Ramos (cell line): ENCODE data around the gene STX10.
"Not testable (repeated sequence)": the region's sequence is repeated elsewhere in the genome, so short reads cannot be mapped to it uniquely, and the experiment has no call there.

Experiments used
- in situ Hi-C: fragments of 300-500 bp; cut with MboI; formaldehyde crosslinking; loops from one replicate; pipeline ENCODE4 v1.14.3; 2022; ENCODE audit warnings: low sequenced_read_pairs; ENCODE audit not compliant: unreplicated experiment

Gene STX10, protein sequence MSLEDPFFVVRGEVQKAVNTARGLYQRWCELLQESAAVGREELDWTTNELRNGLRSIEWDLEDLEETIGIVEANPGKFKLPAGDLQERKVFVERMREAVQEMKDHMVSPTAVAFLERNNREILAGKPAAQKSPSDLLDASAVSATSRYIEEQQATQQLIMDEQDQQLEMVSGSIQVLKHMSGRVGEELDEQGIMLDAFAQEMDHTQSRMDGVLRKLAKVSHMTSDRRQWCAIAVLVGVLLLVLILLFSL

DNA sequence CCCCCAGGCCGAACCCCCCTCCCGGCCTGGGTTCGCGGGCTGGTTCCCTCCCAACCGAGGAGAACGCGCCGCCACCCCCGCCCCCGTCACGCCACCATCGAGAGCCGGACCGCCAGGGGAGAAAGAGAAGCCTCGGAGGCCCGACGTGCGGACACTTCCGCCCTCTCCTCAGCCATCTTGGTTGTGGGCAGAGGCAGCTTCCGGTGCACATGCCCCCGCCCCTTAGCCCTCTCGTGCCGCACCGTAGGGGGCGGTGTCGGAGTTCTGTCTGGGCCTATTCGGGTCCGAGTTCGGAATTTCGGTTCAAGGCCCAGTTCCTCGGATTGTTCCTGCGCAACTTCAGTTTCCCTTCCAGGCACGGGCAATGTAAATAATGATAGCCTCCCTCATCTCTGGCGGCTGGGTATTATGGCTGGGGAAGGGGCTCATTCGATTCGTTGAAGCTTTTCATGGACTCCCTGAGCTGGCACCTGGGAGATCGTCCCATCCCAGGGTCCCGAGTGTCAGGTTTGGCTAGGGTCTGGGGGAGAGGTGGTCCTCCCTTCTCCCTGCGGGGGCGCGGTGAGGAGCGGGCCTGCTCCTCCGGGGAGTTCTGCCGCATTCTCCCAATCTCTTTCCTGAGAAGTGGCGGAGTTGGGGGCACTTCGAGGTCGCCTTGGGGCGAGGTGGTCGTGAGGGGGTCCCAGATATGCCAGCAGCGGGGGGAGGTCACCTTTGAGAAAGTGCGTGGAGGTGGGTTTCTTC lies at the start of gene STX10, which contains the start of gene IER2:
Gene STX10 (minus strand): TSS at position 189 of the 744 bp plus-strand sequence. CDS start 202 bp downstream, outside the sequence.
Gene IER2 (plus strand): TSS at position 225 of the 744 bp plus-strand sequence. CDS start 2,776 bp downstream, outside the sequence.
- in situ Hi-C loops = loop anchor here (5.0 kb wide), 1 partner anchor 43 kb away; no protein-coding TSS in a partner anchor

DNA sequence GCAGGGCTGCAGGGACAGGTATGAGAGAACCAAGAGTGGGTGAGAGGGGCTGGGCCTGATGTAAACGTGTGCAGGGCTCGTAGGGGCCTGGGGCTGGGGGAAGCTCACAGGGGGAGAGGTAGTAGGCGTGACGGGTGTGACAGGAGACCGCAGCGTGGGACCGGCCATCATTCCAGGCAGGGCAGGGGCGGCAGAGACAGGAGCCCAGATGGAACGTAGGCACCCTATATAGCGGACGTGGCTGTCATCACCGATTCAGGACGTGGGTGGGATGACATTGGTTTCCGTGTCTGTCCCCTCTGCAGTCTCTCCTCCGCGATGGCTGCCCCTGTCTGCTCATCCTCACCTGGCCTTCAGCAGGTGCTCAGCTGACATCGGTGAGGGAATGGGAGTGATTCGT lies 48.5 kb upstream of the STX10 start:
- in situ Hi-C loops = no loop called here

DNA sequence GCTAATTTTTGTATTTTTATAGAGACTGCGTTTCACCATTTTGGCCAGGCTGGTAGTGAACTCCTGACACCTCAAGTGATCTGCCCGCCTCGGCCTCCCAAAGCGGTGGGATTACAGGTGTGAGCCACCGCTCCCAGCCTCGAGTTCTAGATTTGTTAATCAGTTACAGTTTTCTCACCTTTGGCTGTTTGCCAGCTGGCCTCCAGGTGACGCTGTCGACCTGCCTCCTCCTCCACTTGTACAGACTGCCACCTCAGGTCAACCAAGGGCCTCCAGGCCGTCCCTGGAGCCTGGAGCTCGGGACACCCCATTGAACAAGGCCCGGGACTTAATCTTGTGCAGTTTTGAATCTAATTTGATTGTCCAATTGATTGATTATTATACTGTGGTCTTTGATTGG lies 45.5 kb upstream of the STX10 start:
- in situ Hi-C loops = no loop called here

DNA sequence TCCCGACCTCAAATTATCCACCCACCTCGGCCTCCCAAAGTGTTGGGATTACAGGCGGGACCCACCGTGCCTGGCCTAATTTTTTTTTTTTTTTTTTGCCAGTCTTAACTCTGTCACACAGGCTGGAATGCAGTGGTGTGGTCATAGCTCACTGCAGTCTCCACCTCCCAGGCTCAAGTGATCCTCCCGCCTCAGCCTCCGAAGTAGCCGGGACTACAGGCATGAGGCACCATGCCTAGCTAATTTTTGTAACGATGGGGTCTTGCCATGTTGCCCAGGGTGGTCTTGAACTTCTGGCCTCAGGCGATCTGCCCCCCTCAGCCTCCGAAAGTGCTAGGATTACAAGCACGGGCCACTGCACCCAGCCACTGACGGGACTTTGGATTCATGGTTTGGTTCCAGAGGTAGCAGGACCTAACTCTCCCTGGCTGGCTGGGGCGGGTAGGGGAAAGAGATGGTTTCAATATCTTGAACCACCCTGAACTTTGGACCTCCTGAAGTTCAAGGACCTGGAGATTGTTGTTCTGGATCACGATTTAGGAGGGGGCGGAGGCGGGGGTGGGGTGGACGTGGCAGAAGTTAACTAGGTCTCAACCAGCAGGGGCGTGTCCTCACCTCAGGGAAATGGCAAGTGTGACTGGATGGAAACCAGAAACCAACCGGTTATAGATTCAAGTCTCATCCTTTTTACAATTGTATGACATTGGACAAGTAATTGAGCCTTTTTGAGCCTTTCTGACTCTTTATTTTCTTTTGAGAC lies 40.8 kb upstream of the STX10 start:
- in situ Hi-C loops = no loop called here

DNA sequence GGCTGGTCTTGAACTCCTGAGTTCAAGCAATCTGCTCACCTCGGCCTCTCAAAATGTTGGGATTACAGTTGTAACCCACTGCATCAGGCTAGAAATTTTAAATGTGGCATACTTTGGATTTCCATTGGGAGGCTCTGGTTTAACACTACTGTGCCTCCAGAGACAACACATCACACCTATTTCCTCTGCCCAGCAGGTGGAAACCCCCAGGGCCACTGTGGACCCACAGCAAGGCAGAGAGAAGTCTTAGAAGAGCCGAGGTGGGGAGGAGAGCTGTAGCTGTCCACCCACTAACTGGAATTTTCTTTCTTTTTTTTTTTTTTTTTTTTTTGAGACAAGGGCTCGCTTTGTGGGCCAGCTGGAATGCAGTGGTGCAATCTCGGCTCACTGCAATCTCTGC lies 39.4 kb upstream of the STX10 start:
- in situ Hi-C loops = no loop called here

DNA sequence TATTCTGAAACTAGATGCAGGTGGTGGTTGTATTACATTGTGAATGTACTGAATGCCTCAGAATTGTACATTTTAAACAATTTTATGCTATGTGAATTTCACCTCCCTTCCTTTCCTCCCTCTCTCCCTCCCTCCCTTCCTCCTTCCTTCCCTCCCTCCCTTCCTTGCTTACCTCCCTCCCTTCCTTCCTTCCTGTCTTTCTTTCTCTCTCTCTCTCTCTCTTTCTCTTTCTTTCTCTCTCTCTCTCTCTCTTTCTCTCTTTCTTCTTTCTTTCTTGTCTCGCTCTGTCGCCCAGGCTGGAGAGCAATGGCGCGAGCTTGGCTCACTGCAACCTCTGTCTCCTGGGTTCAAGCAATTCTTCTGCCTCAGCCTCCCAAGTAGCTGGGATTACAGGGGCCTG lies 37.2 kb upstream of the STX10 start:
- in situ Hi-C loops = no loop called here

DNA sequence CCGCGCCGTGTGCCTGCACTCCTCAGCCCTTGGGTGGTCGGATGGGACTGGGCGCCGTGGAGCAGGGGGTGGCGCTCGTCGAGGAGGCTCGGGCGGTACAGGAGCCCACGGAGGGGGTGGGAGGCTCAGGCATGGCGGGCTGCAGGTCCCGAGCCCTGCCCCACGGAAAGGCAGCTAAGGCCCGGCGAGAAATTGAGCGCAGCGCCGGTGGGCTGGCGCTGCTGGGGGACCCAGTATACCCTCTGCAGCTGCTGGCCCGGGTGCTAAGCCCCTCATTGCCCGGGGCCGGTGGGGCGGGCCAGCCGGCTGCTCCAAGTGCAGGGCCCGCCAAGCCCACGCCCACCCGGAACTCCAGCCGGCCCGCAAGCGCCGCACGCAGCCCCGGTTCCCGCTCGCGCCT lies 36.5 kb upstream of the STX10 start:
- in situ Hi-C loops = not testable (repeated sequence)

DNA sequence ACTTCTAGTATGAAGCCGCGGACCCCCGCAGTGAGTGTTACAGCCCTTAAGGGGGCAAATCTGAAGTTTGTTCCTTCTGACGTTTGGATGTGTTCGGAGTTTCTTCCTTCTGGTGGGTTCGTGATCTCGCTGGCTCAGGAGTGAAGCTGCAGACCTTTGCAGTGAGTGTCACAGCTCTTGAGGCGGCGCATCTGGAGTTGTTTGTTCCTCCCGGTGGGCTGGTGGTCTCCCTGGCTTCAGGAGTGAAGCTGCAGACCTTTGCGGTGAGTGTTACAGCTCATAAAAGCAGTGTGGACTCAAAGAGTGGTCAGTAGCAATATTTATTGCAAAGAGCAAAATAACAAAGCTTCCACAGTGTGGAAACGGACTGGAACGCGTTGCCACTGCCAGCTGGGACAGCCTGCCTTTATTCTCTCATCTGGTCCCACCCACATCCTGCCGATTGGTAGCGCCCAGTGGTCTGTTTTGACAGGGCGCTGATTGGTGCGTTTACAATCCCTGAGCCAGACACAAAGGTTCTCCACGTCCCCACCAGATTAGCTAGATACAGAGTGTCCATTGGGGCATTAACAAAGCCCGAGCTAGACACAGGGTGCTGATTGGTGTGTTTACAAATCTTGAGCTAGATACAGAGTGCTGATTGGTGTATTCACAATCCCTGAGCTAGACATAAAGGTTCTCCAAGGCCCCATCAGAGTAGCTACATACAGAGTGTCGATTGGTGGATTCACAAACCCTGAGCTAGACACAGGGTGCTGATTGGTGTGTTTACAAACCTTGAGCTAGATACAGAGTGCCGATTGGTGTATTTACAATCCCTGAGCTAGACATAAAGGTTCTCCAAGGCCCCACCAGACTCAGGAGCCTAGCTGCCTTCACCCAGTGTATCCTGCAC lies 35.8 kb upstream of the STX10 start:
- in situ Hi-C loops = not testable (repeated sequence)

DNA sequence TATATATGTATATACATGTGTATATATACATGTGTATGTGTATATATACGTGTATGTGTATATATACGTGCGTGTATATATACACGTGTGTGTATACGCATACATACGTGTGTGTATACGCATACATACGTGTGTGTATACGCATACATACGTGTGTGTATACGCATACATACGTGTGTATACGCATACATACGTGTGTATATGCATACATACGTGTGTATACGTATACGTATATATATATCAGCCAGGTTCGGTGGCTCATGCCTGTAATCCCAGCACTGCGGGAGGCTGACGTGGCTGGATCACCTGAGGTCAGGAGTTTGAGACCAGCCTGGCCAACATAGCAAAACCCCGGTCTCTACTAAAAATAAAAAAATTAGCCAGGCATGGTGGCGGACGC lies 34.8 kb upstream of the STX10 start:
- in situ Hi-C loops = not testable (repeated sequence)

DNA sequence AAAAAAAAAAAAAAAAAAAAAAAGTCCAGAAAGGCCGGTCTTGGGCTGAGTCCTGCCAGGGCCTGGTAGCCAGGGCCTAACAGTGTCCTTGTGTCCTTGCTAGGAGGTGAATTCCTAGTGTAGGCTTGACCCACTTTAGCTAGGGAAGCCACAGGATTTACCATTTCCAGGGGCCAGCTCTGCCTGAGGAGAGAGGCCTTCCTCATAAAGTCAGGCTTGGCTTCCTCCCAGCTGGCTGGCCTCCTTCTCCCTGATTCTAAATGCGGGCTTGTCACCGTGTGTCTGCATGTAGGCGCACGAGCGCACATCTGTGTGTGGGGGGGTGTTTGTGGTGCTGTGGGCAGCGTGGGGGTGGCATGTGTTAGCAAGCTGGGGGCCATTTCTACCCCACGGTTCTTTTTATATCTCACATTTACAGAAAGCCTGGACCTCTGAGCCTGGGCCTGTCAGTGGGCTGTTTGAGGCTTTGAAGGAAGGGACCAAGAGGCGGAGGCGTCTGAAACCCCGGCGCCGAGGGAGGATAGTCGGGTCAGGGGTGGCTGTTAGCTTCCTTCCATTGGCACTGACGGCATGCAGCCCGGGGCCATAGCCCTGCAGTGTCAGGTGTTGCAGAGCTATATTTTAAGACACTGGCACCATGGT lies 31.7 kb upstream of the STX10 start:
- in situ Hi-C loops = no loop called here

DNA sequence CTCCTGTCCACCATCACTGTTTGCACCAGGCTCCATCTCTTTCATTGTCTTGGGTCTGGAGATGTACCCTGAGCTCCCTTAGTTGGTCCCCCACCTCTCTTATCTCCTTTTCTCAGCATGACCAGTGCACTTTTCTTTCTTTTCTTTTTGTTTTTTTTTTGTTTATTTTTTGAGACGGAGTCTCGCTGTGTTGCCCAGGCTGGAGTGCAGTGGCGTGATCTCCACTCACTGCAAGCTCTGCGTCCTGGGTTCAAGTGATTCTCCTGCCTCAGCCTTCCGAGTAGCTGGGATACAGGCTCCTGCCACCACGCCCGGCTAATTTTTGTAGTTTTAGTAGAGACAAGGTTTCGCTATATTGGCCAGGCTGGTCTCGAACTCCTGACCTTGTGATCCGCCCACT lies 28.1 kb upstream of the STX10 start:
- in situ Hi-C loops = not testable (repeated sequence)

DNA sequence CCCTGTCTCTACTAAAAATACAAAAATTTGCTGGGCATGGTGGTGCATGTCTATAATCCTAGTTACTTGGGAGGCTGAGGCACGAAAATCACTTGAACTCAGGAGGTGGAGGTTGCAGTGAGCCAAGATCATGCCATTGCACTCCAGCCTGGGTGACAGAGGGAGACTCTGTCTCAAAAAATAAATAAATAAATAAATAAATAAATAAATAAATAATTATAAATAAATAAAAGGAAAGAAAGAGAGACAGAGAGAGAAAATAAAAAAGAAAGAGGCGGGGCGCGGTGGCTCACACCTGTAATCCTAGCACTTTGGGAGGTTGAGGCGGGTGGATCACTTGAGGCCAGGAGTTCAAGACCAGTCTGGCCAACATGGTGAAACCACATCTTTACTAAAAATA lies 27.4 kb upstream of the STX10 start:
- in situ Hi-C loops = not testable (repeated sequence)

DNA sequence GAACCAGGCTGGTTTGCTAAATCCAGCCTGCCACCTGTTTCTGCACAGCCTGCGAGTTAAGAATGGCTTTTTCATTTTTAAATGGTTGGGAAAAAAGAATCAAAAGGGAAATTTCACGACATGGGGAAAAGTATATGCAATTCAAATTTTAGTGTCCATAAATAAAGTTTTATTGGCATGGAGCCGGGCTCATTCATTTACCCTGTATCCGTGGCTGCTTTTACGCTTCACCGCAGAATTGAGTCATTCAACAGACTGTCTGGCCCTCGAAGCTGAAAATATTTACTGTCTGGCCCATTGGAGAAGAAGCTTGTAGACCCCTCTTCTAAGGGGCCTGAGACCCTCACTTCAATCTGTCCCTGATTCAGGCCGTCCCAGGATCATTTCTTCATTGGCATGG lies 26.2 kb upstream of the STX10 start:
- in situ Hi-C loops = no loop called here

DNA sequence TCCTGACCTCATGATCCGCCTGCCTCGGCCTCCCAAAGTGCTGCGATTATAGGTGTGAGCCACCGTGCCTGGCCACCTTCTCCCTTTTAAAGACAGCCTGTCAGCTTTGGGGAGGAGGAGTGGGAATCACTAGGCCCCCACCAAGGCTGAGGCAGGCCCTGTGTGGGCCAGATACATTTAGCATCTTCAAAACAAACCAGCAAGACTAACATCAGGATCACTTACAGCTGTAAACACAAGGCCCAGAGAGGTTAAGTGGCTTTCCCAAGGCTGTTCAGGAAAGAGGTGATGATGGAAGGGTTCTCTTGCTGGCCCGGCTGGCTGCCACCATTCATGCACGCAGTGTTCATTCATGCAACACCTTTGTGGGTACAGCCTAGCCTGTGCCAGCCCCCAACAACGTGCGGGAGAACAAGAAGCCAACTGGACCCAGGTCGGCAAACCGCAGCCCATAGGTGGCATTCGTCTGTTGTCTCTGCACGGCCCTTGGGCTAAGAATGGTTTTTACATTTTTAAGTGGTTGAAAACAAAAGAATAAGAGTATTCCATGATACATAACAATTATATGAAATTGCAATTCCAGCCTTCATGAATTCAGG lies 23.1 kb upstream of the STX10 start:
- in situ Hi-C loops = no loop called here

DNA sequence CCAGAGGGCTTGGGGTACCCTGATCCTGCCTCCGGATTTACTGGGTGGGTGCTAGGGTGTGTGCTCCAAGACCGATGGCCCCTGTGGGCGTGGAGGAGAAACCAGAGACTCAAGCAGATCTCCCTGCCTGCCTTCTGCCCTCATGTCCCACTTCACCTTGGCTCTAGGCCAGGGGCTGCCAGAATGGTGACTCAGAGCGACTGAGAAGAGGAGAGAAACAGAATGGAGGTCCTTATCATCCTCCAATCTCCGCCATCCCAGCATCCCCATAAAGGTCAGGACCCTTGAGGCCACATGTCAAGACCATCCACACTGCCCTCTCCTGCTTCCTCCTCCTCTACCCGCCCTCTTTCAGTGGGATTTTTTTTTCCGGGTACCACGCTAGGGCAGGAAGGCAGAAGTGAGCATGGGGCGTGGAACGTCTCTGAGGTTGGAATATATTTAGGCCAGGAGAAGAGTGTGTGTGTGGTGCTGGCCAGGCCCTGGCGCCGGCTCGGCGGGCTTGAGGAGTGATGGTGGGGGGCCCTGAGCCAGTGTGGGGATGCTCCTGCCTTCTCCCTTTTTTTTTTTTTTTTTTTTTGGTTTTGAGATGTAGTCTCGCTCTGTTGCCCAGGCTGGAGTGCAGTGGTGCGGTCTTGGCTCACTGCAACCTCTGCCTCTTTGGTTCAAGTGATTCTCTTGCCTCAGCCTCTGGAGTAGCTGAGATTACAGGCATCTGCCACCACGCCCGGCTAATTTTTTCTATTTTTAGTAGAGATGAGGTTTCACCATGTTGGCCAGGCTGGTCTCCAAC lies 22.4 kb upstream of the STX10 start:
- in situ Hi-C loops = no loop called here

DNA sequence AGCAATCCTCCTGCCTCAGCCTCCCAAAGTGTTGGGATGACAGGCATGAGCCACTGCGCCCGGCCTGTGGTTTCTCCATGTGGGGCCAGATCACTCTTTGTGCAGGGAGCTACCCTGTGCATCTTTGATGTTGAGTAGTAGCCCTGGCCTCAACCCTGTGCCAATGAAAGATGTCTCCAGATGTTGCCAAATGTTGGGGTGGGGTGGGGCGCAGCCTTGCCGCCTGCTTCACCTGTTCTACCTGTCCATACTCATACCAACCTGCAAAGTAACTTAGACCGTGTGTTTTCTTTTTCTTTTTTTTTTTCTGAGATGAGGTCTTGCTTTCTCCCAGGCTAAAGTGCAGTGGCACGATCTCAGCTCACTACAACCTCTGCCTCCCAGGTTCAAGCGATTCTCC lies 21.0 kb upstream of the STX10 start:
- in situ Hi-C loops = no loop called here

DNA sequence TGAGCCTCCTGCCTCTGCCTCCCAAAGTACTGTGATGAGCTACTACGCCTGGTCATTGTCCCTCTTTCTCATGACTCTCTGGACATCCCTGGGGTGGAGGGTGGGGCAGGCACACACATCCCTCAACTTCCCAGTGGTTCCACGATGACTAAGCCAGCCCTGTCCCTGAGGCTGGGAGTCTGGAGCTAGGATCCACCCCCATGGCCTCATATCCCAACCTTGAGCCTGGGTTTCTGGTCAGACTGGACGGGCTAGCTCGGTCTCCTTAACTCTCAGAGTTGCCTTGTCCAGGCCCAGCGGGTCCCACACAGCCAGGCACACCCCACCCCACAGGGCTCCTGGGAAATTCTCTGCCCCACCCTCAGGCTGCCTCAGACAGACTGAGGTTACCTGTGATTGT lies 19.6 kb upstream of the STX10 start:
- in situ Hi-C loops = no loop called here

DNA sequence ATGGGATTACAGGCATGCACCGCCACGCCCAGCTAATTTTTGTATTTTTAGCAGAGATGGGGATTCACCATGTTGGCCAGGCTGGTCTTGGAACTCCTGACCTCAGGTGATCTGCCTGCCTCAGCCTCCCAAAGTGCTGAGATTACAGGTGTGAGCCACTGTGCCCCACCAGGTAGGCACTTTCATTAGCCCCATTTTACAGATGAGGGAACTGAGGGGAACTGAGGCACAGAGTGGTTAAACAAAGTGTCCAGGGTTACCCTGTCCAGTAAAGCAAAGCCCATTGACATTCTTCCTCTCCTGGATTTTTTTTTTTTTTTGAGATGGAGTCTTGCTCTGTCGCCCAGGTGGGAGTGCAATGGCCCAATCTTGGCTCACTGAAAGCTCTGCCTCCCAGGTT lies 16.0 kb upstream of the STX10 start:
- in situ Hi-C loops = not testable (repeated sequence)
